Measurements from ENCODE around the gene ANKRD42.

The ANKRD42 gene

GRCh38 chr11:83285771-83286528 is 92.4 kb downstream of the ANKRD42 start, which contains the start of gene CCDC90B:
CCDC90B (minus strand) TSS chr11:83286367; CDS start chr11:83285972, 395 bp downstream.
- DNase-seq (ENCODE audit: low read depth, low spot score): peak; percentile 98

- no peak for DNase-seq (ENCODE audit: low read depth, low spot score)
These were observed 94.1 kb downstream of the ANKRD42 start for GRCh38 chr11:83287631-83288030.

GRCh38 chr11:83292709-83293456 is 99.4 kb downstream of the ANKRD42 start:
- DNase-seq (ENCODE audit: low read depth, low spot score): peak; percentile 44

- no peak for DNase-seq (ENCODE audit: low read depth, low spot score)
These were observed 99.9 kb downstream of the ANKRD42 start for GRCh38 chr11:83293457-83293774.

GRCh38 chr11:83294208-83294607 is 100.7 kb downstream of the ANKRD42 start:
- no peak for DNase-seq (ENCODE audit: low read depth, low spot score)
